HG02759 (cell line): ENCODE data around the gene RRAS2.
A peak's percentile ranks its signal among the peaks of the same experiment; 100 is the strongest.
"Not testable (repeated sequence)": the region's sequence is repeated elsewhere in the genome, so short reads cannot be mapped to it uniquely, and the experiment has no call there.

Experiments used
- ATAC-seq: cut with Tn5 transposase; IDR thresholded peaks from one replicate; pipeline ENCODE4 v1.9.1; 2021; ENCODE audit warnings: mild to moderate bottlenecking, moderate library complexity; ENCODE audit not compliant: unreplicated experiment

Gene RRAS2

GRCh38 chr11:14358729-14359439 lies at the start of gene RRAS2:
Gene RRAS2, minus strand, starts transcription at chr11:14359183. Its CDS starts 313 bp downstream, at chr11:14358870.
- peak; percentile 94 for ATAC-seq

GRCh38 chr11:14408612-14409011 lies 49.6 kb upstream of the RRAS2 start:
- ATAC-seq: no peak

GRCh38 chr11:14406116-14406515 lies 47.1 kb upstream of the RRAS2 start:
- ATAC-seq: not testable (repeated sequence)

GRCh38 chr11:14403528-14403927 lies 44.5 kb upstream of the RRAS2 start:
- not testable (repeated sequence) for ATAC-seq

- no peak for ATAC-seq
These were observed 40.1 kb upstream of the RRAS2 start for GRCh38 chr11:14399087-14399486.

- no peak for ATAC-seq
These were observed 37.3 kb upstream of the RRAS2 start for GRCh38 chr11:14396273-14396672.

- no peak for ATAC-seq
These were observed 34.9 kb upstream of the RRAS2 start for GRCh38 chr11:14393889-14394288.

- no peak for ATAC-seq
These were observed 34.1 kb upstream of the RRAS2 start for GRCh38 chr11:14393129-14393528.

- no peak for ATAC-seq
These were observed 31.7 kb upstream of the RRAS2 start for GRCh38 chr11:14390669-14391068.

- no peak for ATAC-seq
These were observed 29.4 kb upstream of the RRAS2 start for GRCh38 chr11:14388352-14388751.

- ATAC-seq: no peak
These were observed 28.0 kb upstream of the RRAS2 start for GRCh38 chr11:14386895-14387480.

- no peak for ATAC-seq
These were observed 27.1 kb upstream of the RRAS2 start for GRCh38 chr11:14386081-14386480.

- ATAC-seq: no peak
These were observed 25.4 kb upstream of the RRAS2 start for GRCh38 chr11:14384338-14384737.

GRCh38 chr11:14381968-14382367 lies 23.0 kb upstream of the RRAS2 start:
- ATAC-seq: no peak

- peak; percentile 85 for ATAC-seq
These were observed 22.1 kb upstream of the RRAS2 start for GRCh38 chr11:14380947-14381561.

GRCh38 chr11:14380125-14380936 lies 21.3 kb upstream of the RRAS2 start:
- no peak for ATAC-seq

GRCh38 chr11:14378171-14378570 lies 19.2 kb upstream of the RRAS2 start:
- ATAC-seq: no peak

- no peak for ATAC-seq
These were observed 17.9 kb upstream of the RRAS2 start for GRCh38 chr11:14376920-14377319.

GRCh38 chr11:14374922-14375830 lies 16.2 kb upstream of the RRAS2 start:
- no peak for ATAC-seq

GRCh38 chr11:14373941-14374646 lies 15.1 kb upstream of the RRAS2 start:
- ATAC-seq: no peak
